HepG2 (cell line): ENCODE measurements around the gene FAM89B. TPM values are rescaled to one million over a fixed set of nuclear protein-coding genes. Genes with fewer than 3 reads are reported as not detected.
A peak's percentile ranks its signal among the peaks of the same experiment; 100 is the strongest.

ENCODE experiments used
- AGO2 ChIP-seq: fragments of 200-400 bp; formaldehyde crosslinking; optimal IDR thresholded peaks from 2 replicates; pipeline ENCODE3; 2017; ENCODE audit warnings: mild to moderate bottlenecking, low read depth, low read length, moderate library complexity
- EHMT2 ChIP-seq: fragments of 200-600 bp; sonication (generic); IDR thresholded peaks from 2 replicates; pipeline ENCODE4 v1.7.0; 2017; ENCODE audit warnings: antibody characterized with exemption, low read depth, low read length, borderline replicate concordance
- HOXA3 ChIP-seq: sonication (generic); formaldehyde crosslinking; IDR thresholded peaks from 2 replicates; pipeline ENCODE4 v1.5.0; 2020; ENCODE audit warnings: missing genetic modification reagents
- IRF1 ChIP-seq: sonication (generic); formaldehyde crosslinking; IDR thresholded peaks from 2 replicates; pipeline ENCODE4 v1.4.0; 2020; ENCODE audit warnings: low read depth, mild to moderate bottlenecking, missing genetic modification reagents
- TRIM24 ChIP-seq: sonication (generic); formaldehyde crosslinking; IDR thresholded peaks from 2 replicates; pipeline ENCODE4 v1.8.0; 2022; ENCODE audit warnings: mild to moderate bottlenecking, missing genetic modification reagents
- UBTF ChIP-seq: sonication (generic); formaldehyde crosslinking; IDR thresholded peaks from 2 replicates; pipeline ENCODE4 v1.4.0; 2020; ENCODE audit warnings: mild to moderate bottlenecking, missing genetic modification reagents
- ZC3H4 ChIP-seq: sonication (generic); formaldehyde crosslinking; IDR thresholded peaks from 2 replicates; pipeline ENCODE4 v1.4.0; 2020; ENCODE audit warnings: missing genetic modification reagents, borderline replicate concordance
- ZMYM4 ChIP-seq: sonication (generic); formaldehyde crosslinking; IDR thresholded peaks from 2 replicates; pipeline ENCODE4 v1.8.1; 2023; ENCODE audit warnings: mild to moderate bottlenecking, missing genetic modification reagents
- ZNF331 ChIP-seq: sonication (generic); formaldehyde crosslinking; IDR thresholded peaks from 2 replicates; pipeline ENCODE4 v1.4.0; 2020; ENCODE audit warnings: missing genetic modification reagents
- ZNF563 ChIP-seq: sonication (generic); formaldehyde crosslinking; IDR thresholded peaks from 2 replicates; pipeline ENCODE4 v1.8.0; 2022; ENCODE audit warnings: mild to moderate bottlenecking, moderate library complexity, missing genetic modification reagents
- ZNF572 ChIP-seq: sonication (generic); formaldehyde crosslinking; IDR thresholded peaks from 2 replicates; pipeline ENCODE4 v1.5.1; 2020; ENCODE audit warnings: mild to moderate bottlenecking, missing genetic modification reagents
- ZNF605 ChIP-seq: sonication (generic); formaldehyde crosslinking; IDR thresholded peaks from 2 replicates; pipeline ENCODE4 v1.8.0; 2022; ENCODE audit warnings: mild to moderate bottlenecking, missing genetic modification reagents
- ZNF674 ChIP-seq: sonication (generic); formaldehyde crosslinking; IDR thresholded peaks from 2 replicates; pipeline ENCODE4 v1.5.0; 2020; ENCODE audit warnings: low read depth, mild to moderate bottlenecking, missing genetic modification reagents
- polyA plus RNA-seq, 8 experiments: library from polyadenylated mRNA; depleted of rRNA in 3 of 8; stranded (reverse) in 7 of 8; unstranded in 1 of 8; fragments of >200 nt; fragmentation: Illumina TruSeq in 4 of 8; extraction: Trizol in 4 of 8; gene quantifications; 2 replicates each; pipeline versions ENCODE4 v1.2.1 to v1.2.3, GENCODE V29; 2011 to 2016; ENCODE audit warnings: low read depth in 4 of 8, missing spikeins in 1 of 8, mixed read lengths in 1 of 8; ENCODE audit not compliant: insufficient read depth in 1 of 8
- total RNA-seq, 5 experiments: library from RNA; depleted of rRNA; stranded (reverse); fragments of >200 nt; fragmentation: Illumina TruSeq; extraction: Trizol; gene quantifications; 2 replicates each; pipeline ENCODE4 v1.2.3, GENCODE V29; 2016; ENCODE audit warnings: low read depth in 1 of 5

The FAM89B gene
- total and polyA plus RNA-seq, 2 of the 13 experiments (the other 11 are each of a cell fraction or from before 2014, with no cell fraction given): 5.7 to 8.0 TPM

- 0 out of 2 replicates have a peak, but pooled peaks have one; percentile 66 for TF ChIP-seq ZC3H4 (CRISPR knock-in tag)
- TF ChIP-seq TRIM24 (CRISPR knock-in tag): no peak
- TF ChIP-seq IRF1 (CRISPR knock-in tag): no peak
- TF ChIP-seq ZMYM4: no peak
- TF ChIP-seq UBTF (CRISPR knock-in tag): no peak
- TF ChIP-seq ZNF605 (CRISPR knock-in tag): no peak
- no peak for TF ChIP-seq AGO2
- no peak for TF ChIP-seq ZNF572
- peak; percentile 61; the same call in 1 of the 2 replicates for TF ChIP-seq ZNF563 (CRISPR knock-in tag)
- no peak; the same call in 1 of the 2 replicates for TF ChIP-seq ZNF331 (CRISPR knock-in tag)
- TF ChIP-seq ZNF674 (CRISPR knock-in tag): no peak
- no peak for TF ChIP-seq EHMT2
- peak; percentile 26; the same call in 1 of the 2 replicates for TF ChIP-seq HOXA3 (CRISPR knock-in tag)
Measured at GRCh38 chr11:65616575-65617001, 44.2 kb downstream of the FAM89B start (continued).
